SK-N-SH treated with all-trans-retinoic acid at 6 μM for 48 hours (cell line): ENCODE measurements around the gene THAP11.

ENCODE experiments used
- ATAC-seq: fragments of 200-7000 bp; cut with Tn5 transposase; 3 replicates; pipeline ENCODE4 v1.9.1; 2020; ENCODE audit warnings: mild to moderate bottlenecking, moderate library complexity
- BACH2 ChIP-seq: fragments of 250-450 bp; sonication (Bioruptor Pico); IDR thresholded peaks from 2 replicates; pipeline ENCODE4 v1.9.0; 2021; ENCODE audit warnings: mild to moderate bottlenecking, borderline replicate concordance
- CSDC2 ChIP-seq: fragments of 250-450 bp; sonication (Bioruptor Pico); IDR thresholded peaks from 2 replicates; pipeline ENCODE4 v1.5.0; 2020; ENCODE audit warnings: mild to moderate bottlenecking, moderate library complexity
- ESRRG ChIP-seq: fragments of 250-450 bp; sonication (Bioruptor Pico); IDR thresholded peaks from 2 replicates; pipeline ENCODE4 v1.6.1; 2021; ENCODE audit warnings: mild to moderate bottlenecking
- GLIS3 ChIP-seq: fragments of 250-450 bp; sonication (Bioruptor Pico); IDR thresholded peaks from 2 replicates; pipeline ENCODE4 v1.5.0; 2020; ENCODE audit warnings: mild to moderate bottlenecking, moderate library complexity
- OSR1 ChIP-seq: fragments of 250-450 bp; sonication (Bioruptor Pico); IDR thresholded peaks from 2 replicates; pipeline ENCODE4 v1.8.0; 2022; ENCODE audit warnings: moderate library complexity, mild to moderate bottlenecking, inconsistent platforms
- PPARA ChIP-seq: fragments of 250-450 bp; sonication (Bioruptor Pico); IDR thresholded peaks from 2 replicates; pipeline ENCODE4 v1.5.0; 2020; ENCODE audit warnings: mild to moderate bottlenecking, borderline replicate concordance
- TCF4 ChIP-seq: fragments of 250-450 bp; sonication (Bioruptor Pico); IDR thresholded peaks from 2 replicates; pipeline ENCODE4 v1.8.0; 2021; ENCODE audit warnings: mild to moderate bottlenecking, moderate library complexity, borderline replicate concordance
- TOX ChIP-seq: fragments of 250-450 bp; sonication (Bioruptor Pico); IDR thresholded peaks from 2 replicates; pipeline ENCODE4 v1.8.0; 2021; ENCODE audit warnings: mild to moderate bottlenecking, moderate library complexity, borderline replicate concordance
- ZC3H10 ChIP-seq: fragments of 250-450 bp; sonication (Bioruptor Pico); IDR thresholded peaks from 2 replicates; pipeline ENCODE4 v1.5.1; 2021; ENCODE audit warnings: mild to moderate bottlenecking, moderate library complexity
- ZFP3 ChIP-seq: fragments of 250-450 bp; sonication (Bioruptor Pico); IDR thresholded peaks from 2 replicates; pipeline ENCODE4 v1.5.0; 2020; ENCODE audit warnings: mild to moderate bottlenecking, moderate library complexity
- ZNF565 ChIP-seq: fragments of 450-650 bp; formaldehyde crosslinking; conservative IDR thresholded peaks from 2 replicates; pipeline ENCODE4 v1.5.0; 2020; ENCODE audit warnings: low read depth, mild to moderate bottlenecking, moderate library complexity
- ZNF70 ChIP-seq: fragments of 450-650 bp; formaldehyde crosslinking; IDR thresholded peaks from 2 replicates; pipeline ENCODE4 v1.5.0; 2020; ENCODE audit warnings: mild to moderate bottlenecking, moderate library complexity
- ZNF8 ChIP-seq: fragments of 450-650 bp; formaldehyde crosslinking; IDR thresholded peaks from 2 replicates; pipeline ENCODE4 v1.5.0; 2020; ENCODE audit warnings: mild to moderate bottlenecking, moderate library complexity
- TF ChIP-seq, protein P1 (sequence below): fragments of 250-450 bp; sonication (Bioruptor Pico); IDR thresholded peaks from 2 replicates; pipeline ENCODE4 v1.8.0; 2021; ENCODE audit warnings: low read depth, mild to moderate bottlenecking, moderate library complexity, borderline replicate concordance
- TF ChIP-seq, protein P2 (sequence below): fragments of 250-450 bp; sonication (Bioruptor Pico); IDR thresholded peaks from 2 replicates; pipeline ENCODE4 v1.5.1; 2020; ENCODE audit warnings: low read depth, mild to moderate bottlenecking, moderate library complexity
- TF ChIP-seq, protein P3 (sequence below): fragments of 250-450 bp; sonication (Bioruptor Pico); IDR thresholded peaks from 2 replicates; pipeline ENCODE4 v1.5.1; 2021; ENCODE audit warnings: mild to moderate bottlenecking, moderate library complexity
- TF ChIP-seq, protein P4 (sequence below): fragments of 250-450 bp; sonication (Bioruptor Pico); IDR thresholded peaks from 2 replicates; pipeline ENCODE4 v1.8.0; 2020; ENCODE audit warnings: mild to moderate bottlenecking, moderate library complexity, borderline replicate concordance
- TF ChIP-seq, protein P5 (sequence below): fragments of 250-450 bp; sonication (Bioruptor Pico); IDR thresholded peaks from 2 replicates; pipeline ENCODE4 v1.5.0; 2020; ENCODE audit warnings: mild to moderate bottlenecking, moderate library complexity

Gene THAP11

DNA sequence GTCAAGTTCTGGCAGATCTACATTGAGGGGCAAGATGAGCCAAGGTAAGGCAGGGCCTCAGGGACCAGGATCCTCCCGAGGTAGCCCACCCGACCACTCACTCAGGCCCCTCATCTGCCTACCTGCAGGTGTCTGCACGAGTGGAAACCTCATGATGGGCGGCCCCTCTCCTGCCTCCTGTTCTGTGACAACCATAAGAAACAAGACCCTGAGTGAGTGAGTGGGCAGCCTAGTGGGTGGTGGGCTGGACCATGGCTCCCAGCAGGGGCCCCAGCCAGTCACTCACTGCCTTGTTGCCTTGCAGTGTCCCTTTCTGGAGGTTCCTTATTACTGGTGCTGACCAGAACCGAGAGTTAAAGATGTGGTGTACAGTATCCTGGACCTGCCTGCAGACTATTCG, 36.1 kb downstream of the THAP11 start:
- ATAC-seq: no peak
- TF ChIP-seq, protein P1, sequence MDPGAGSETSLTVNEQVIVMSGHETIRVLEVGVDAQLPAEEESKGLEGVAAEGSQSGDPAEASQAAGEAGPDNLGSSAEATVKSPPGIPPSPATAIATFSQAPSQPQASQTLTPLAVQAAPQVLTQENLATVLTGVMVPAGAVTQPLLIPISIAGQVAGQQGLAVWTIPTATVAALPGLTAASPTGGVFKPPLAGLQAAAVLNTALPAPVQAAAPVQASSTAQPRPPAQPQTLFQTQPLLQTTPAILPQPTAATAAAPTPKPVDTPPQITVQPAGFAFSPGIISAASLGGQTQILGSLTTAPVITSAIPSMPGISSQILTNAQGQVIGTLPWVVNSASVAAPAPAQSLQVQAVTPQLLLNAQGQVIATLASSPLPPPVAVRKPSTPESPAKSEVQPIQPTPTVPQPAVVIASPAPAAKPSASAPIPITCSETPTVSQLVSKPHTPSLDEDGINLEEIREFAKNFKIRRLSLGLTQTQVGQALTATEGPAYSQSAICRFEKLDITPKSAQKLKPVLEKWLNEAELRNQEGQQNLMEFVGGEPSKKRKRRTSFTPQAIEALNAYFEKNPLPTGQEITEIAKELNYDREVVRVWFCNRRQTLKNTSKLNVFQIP: no peak
- TF ChIP-seq PPARA (no peak), BACH2 (no peak), CSDC2 (CRISPR knock-in tag) (no peak), OSR1 (CRISPR knock-in tag) (no peak), ZFP3 (CRISPR knock-in tag) (no peak), ZNF8 (CRISPR knock-in tag) (no peak), TCF4 (no peak), ZNF70 (CRISPR knock-in tag) (no peak), ZC3H10 (CRISPR knock-in tag) (no peak), ZNF565 (CRISPR knock-in tag) (no peak), ESRRG (CRISPR knock-in tag) (no peak), GLIS3 (CRISPR knock-in tag) (no peak)
- TF ChIP-seq, protein P2, sequence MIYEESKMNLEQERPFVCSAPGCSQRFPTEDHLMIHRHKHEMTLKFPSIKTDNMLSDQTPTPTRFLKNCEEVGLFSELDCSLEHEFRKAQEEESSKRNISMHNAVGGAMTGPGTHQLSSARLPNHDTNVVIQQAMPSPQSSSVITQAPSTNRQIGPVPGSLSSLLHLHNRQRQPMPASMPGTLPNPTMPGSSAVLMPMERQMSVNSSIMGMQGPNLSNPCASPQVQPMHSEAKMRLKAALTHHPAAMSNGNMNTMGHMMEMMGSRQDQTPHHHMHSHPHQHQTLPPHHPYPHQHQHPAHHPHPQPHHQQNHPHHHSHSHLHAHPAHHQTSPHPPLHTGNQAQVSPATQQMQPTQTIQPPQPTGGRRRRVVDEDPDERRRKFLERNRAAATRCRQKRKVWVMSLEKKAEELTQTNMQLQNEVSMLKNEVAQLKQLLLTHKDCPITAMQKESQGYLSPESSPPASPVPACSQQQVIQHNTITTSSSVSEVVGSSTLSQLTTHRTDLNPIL (CRISPR knock-in tag): no peak
- TF ChIP-seq, protein P3, sequence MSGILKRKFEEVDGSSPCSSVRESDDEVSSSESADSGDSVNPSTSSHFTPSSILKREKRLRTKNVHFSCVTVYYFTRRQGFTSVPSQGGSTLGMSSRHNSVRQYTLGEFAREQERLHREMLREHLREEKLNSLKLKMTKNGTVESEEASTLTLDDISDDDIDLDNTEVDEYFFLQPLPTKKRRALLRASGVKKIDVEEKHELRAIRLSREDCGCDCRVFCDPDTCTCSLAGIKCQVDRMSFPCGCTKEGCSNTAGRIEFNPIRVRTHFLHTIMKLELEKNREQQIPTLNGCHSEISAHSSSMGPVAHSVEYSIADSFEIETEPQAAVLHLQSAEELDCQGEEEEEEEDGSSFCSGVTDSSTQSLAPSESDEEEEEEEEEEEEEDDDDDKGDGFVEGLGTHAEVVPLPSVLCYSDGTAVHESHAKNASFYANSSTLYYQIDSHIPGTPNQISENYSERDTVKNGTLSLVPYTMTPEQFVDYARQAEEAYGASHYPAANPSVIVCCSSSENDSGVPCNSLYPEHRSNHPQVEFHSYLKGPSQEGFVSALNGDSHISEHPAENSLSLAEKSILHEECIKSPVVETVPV (CRISPR knock-in tag): no peak
- TF ChIP-seq, protein P4, sequence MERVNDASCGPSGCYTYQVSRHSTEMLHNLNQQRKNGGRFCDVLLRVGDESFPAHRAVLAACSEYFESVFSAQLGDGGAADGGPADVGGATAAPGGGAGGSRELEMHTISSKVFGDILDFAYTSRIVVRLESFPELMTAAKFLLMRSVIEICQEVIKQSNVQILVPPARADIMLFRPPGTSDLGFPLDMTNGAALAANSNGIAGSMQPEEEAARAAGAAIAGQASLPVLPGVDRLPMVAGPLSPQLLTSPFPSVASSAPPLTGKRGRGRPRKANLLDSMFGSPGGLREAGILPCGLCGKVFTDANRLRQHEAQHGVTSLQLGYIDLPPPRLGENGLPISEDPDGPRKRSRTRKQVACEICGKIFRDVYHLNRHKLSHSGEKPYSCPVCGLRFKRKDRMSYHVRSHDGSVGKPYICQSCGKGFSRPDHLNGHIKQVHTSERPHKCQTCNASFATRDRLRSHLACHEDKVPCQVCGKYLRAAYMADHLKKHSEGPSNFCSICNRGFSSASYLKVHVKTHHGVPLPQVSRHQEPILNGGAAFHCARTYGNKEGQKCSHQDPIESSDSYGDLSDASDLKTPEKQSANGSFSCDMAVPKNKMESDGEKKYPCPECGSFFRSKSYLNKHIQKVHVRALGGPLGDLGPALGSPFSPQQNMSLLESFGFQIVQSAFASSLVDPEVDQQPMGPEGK (CRISPR knock-in tag): no peak
- TF ChIP-seq, protein P5, sequence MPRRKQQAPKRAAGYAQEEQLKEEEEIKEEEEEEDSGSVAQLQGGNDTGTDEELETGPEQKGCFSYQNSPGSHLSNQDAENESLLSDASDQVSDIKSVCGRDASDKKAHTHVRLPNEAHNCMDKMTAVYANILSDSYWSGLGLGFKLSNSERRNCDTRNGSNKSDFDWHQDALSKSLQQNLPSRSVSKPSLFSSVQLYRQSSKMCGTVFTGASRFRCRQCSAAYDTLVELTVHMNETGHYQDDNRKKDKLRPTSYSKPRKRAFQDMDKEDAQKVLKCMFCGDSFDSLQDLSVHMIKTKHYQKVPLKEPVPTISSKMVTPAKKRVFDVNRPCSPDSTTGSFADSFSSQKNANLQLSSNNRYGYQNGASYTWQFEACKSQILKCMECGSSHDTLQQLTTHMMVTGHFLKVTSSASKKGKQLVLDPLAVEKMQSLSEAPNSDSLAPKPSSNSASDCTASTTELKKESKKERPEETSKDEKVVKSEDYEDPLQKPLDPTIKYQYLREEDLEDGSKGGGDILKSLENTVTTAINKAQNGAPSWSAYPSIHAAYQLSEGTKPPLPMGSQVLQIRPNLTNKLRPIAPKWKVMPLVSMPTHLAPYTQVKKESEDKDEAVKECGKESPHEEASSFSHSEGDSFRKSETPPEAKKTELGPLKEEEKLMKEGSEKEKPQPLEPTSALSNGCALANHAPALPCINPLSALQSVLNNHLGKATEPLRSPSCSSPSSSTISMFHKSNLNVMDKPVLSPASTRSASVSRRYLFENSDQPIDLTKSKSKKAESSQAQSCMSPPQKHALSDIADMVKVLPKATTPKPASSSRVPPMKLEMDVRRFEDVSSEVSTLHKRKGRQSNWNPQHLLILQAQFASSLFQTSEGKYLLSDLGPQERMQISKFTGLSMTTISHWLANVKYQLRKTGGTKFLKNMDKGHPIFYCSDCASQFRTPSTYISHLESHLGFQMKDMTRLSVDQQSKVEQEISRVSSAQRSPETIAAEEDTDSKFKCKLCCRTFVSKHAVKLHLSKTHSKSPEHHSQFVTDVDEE (CRISPR knock-in tag): no peak

DNA sequence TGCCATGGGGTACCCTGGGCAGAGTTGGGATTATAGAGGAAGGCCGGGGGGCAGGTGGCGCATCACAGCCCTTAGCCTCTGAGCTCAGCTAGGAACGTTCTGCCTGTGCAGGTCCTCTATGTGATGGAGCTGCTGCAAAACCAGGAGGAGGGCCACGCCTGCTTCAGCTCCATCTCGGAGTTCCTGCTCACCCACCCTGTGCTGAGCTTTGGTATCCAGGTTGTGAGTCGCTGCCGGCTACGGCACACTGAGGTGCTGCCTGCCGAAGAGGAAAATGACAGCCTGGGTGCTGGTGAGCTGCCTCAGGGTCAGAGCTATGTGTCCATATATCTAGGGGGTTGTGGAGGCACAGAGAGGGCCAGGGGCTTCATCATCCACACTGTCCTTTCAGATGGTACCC, 36.7 kb downstream of the THAP11 start:
- no peak for ATAC-seq
- TF ChIP-seq ZFP3 (CRISPR knock-in tag) (no peak), TOX (CRISPR knock-in tag) (no peak), CSDC2 (CRISPR knock-in tag) (no peak), ZNF70 (CRISPR knock-in tag) (no peak), ZNF8 (CRISPR knock-in tag) (no peak), BACH2 (no peak), ZNF565 (CRISPR knock-in tag) (no peak)
- TF ChIP-seq, protein P2 (CRISPR knock-in tag): no peak
- TF ChIP-seq, protein P3 (CRISPR knock-in tag): no peak
- TF ChIP-seq, protein P4 (CRISPR knock-in tag): no peak
